GM12865 (cell line): ENCODE data around the gene DDX60.
"Not testable (repeated sequence)": the region's sequence is repeated elsewhere in the genome, so short reads cannot be mapped to it uniquely, and the experiment has no call there.

Experiments used
- DNase-seq: peaks from one replicate; pipeline ENCODE4 v3.0.0; 2010; ENCODE audit warnings: low read depth
- H3K4me3 ChIP-seq: 2 replicates; pipeline ENCODE4 v1.5.1; 2011; ENCODE audit warnings: mild to moderate bottlenecking, low read depth, low read length, control low read depth
- CTCF ChIP-seq: IDR thresholded peaks from 2 replicates; pipeline ENCODE4 v1.5.1; 2011; ENCODE audit warnings: low read length, control low read depth, low read depth, inconsistent platforms; ENCODE audit not compliant: insufficient read depth; ENCODE audit errors: missing control alignments

The DDX60 gene

GRCh38 chr4:168353746-168354145 is 35.2 kb upstream of the DDX60 start:
- no peak for DNase-seq
- H3K4me3 ChIP-seq, result no peak overlapping the region
- TF ChIP-seq CTCF, result no peak

- H3K4me3 ChIP-seq, result no peak overlapping the region
- TF ChIP-seq CTCF, result no peak
- no peak for DNase-seq
Measured at GRCh38 chr4:168337550-168337940, 19.0 kb upstream of the DDX60 start.

GRCh38 chr4:168336837-168337549 is 18.4 kb upstream of the DDX60 start:
- H3K4me3 ChIP-seq, result no peak overlapping the region
- TF ChIP-seq CTCF, result no peak
- no peak for DNase-seq

GRCh38 chr4:168335621-168336020 is 17.1 kb upstream of the DDX60 start:
- no peak for DNase-seq
- no peak overlapping the region for H3K4me3 ChIP-seq
- TF ChIP-seq CTCF, result no peak

- no peak for DNase-seq
- H3K4me3 ChIP-seq, result no peak overlapping the region
- TF ChIP-seq CTCF, result no peak
Measured at GRCh38 chr4:168334053-168334452, 15.5 kb upstream of the DDX60 start.

- DNase-seq, result not testable (repeated sequence)
Measured at GRCh38 chr4:168330575-168330974, 12.0 kb upstream of the DDX60 start.

GRCh38 chr4:168325591-168325990 is 7.0 kb upstream of the DDX60 start:
- no peak for DNase-seq
- no peak for TF ChIP-seq CTCF

More at GRCh38 chr4:168330575-168330974, 12.0 kb upstream of the DDX60 start:
- H3K4me3 ChIP-seq, result not testable (repeated sequence)

More at GRCh38 chr4:168325591-168325990, 7.0 kb upstream of the DDX60 start:
- H3K4me3 ChIP-seq, result no peak overlapping the region
